Heart left ventricle (tissue), 13 donors: ENCODE data around the gene THSD7B.

Experiments
- CTCF ChIP-seq, 12 donors: fragments of 200-600 bp; sonication (generic) in 4 of 12; IDR thresholded peaks; one replicate each; pipeline versions ENCODE4 v1.5.0 to v1.8.0; 2018 to 2022; ENCODE audit warnings: antibody characterized with exemption in 12 of 12, mild to moderate bottlenecking in 5 of 12
- POLR2A ChIP-seq, 2 donors: fragments of 450-650 bp; IDR thresholded peaks; one replicate each; pipeline ENCODE4 v1.6.1; 2017; ENCODE audit warnings: antibody characterized with exemption in 2 of 2, mild to moderate bottlenecking in 2 of 2, moderate library complexity in 2 of 2
- donor health status: ischemic (EF 13 %, LVEDD 7.1; RV severe dilation, severe dysfunction).
- donor health status: DM: no; HTN: yes; CAD: no.
- donor health status: DM: no; HTN: no; CAD: no.
- donor health status: ischemic (EF 25% LVEDD 6.9; RV normal size, moderate dysfunction).
- donor health status: ischemic (EF 25% LVEDD 5.7; RV mildly dilated, moderate dysfunction).
- donor health status: ischemic (EF 35%, LVEDD 5.7; RV mildly dilated, moderate dysfunction).
- donor health status: nonischemic (EF 11% LVEDD 7.7; RV severe dilation, severe dysfunction).
- donor health status: DM: yes; HTN: yes; CAD: no.
- donor health status: PGD.
- donor health status: ischemic (EF 29% LVEDD 5.4; RV normal size, mild dysfunction).
- donor health status: nonischemic (EF 23%, LVEDD 6.1; RV moderate dilation, normal function).

GRCh38 chr2:137049518-137049917 lies 284.2 kb downstream of the THSD7B start:
- no peak for TF ChIP-seq CTCF (IDR thresholded peaks at IDR 0.05)
- TF ChIP-seq POLR2A (IDR thresholded peaks at IDR 0.05): no peak
